HCT116 (cell line): ENCODE data around the gene MAP3K2. TPM values are rescaled to one million over a fixed set of nuclear protein-coding genes. Genes with fewer than 3 reads are reported as not detected.
A peak's percentile ranks its signal among the peaks of the same experiment; 100 is the strongest.

ENCODE experiments used
- ATAC-seq: fragments of 200-7000 bp; cut with Tn5 transposase; 2 replicates; pipeline ENCODE4 v1.9.1; 2020; ENCODE audit warnings: mild to moderate bottlenecking, moderate library complexity
- BruUV-seq: library from RNA; stranded (reverse); fragments of 400-500 nt; replicated peaks from 2 replicates; lab custom pipeline; 2021; lab: Mats Ljungman, UMichigan
- CTCF ChIA-PET: fragments of 300-600 bp; sonication (Branson Sonifier 250); formaldehyde crosslinking; loops from one replicate; lab custom pipeline; 2021; ENCODE audit warnings: antibody characterized with exemption; lab: Charles Lee
- POLR2A ChIA-PET: fragments of 300-600, 350-600 bp; sonication (Branson Sonifier 250); formaldehyde crosslinking; loops from one replicate; lab custom pipeline; 2021; ENCODE audit warnings: antibody characterized with exemption; lab: Charles Lee
- RAD21 ChIA-PET, 2 experiments: fragments of 300-600 bp; sonication (Branson Sonifier 250); formaldehyde crosslinking; loops; one replicate each; lab custom pipeline; 2023; ENCODE audit warnings: low total read pairs in 2 of 2; ENCODE audit not compliant: uncharacterized antibody in 2 of 2, unreplicated experiment in 2 of 2, low non-redundant PET in 1 of 2; lab: Charles Lee
- DNase-seq: peaks from one replicate; pipeline ENCODE4 v3.0.0-alpha.2; 2010; ENCODE audit warnings: low read depth, low spot score
- H2AFZ ChIP-seq: fragments of 200-600 bp; shearing (Covaris generic), sonication (generic); 2 replicates; pipeline ENCODE4 v1.6.1; 2017; ENCODE audit warnings: low read depth, mixed run types, mixed read lengths, antibody characterized with exemption, low read length; ENCODE audit not compliant: poor library complexity, severe bottlenecking
- H3K27ac ChIP-seq: 2 replicates; pipeline ENCODE4 v1.5.1; 2012; ENCODE audit warnings: low read depth, low read length
- H3K27me3 ChIP-seq: fragments of 200-600 bp; sonication (generic); 2 replicates; pipeline ENCODE4 v1.6.1; 2016; ENCODE audit warnings: mixed run types, low read length, mixed read lengths; ENCODE audit not compliant: insufficient read depth
- H3K36me3 ChIP-seq, 2 experiments: fragments of 200-500 bp in 1 of 2; fragments of 200-600 bp in 1 of 2; sonication (Bioruptor generic) in 1 of 2; sonication (generic) in 1 of 2; 2 replicates each; pipeline versions ENCODE4 v1.5.1 to v1.6.1; 2014 to 2016; ENCODE audit warnings: low read length in 2 of 2, inconsistent platforms in 1 of 2, mixed read lengths in 1 of 2, mixed run types in 1 of 2; ENCODE audit not compliant: insufficient read depth in 2 of 2, control insufficient read depth in 1 of 2
- H3K4me1 ChIP-seq, 2 experiments: fragments of 200-600 bp in 1 of 2; sonication (generic) in 1 of 2; 2 replicates each; pipeline versions ENCODE4 v1.5.1 to v1.6.1; 2012 to 2017; ENCODE audit warnings: low read length in 2 of 2, inconsistent platforms in 1 of 2, mild to moderate bottlenecking in 1 of 2, mixed read lengths in 1 of 2, mixed run types in 1 of 2, moderate library complexity in 1 of 2; ENCODE audit not compliant: insufficient read depth in 2 of 2, control insufficient read depth in 1 of 2
- H3K4me2 ChIP-seq: fragments of 200-600 bp; sonication (generic); 2 replicates; pipeline ENCODE4 v1.6.1; 2017; ENCODE audit warnings: mixed run types, low read length, mixed read lengths
- H3K4me3 ChIP-seq, 2 experiments: fragments of 200-600 bp in 1 of 2; sonication (generic) in 1 of 2; replicated peaks in 1 of 2; 2 replicates each; pipeline ENCODE4 v1.5.1; 2011 to 2016; ENCODE audit warnings: low read length in 2 of 2, control low read depth in 1 of 2, low read depth in 1 of 2, mild to moderate bottlenecking in 1 of 2, mixed read lengths in 1 of 2, mixed run types in 1 of 2
- H3K79me2 ChIP-seq: fragments of 200-600 bp; sonication (generic); 2 replicates; pipeline ENCODE4 v1.6.1; 2017; ENCODE audit warnings: mild to moderate bottlenecking, mixed run types, low read length, moderate library complexity, mixed read lengths; ENCODE audit not compliant: insufficient read depth
- H3K9ac ChIP-seq: fragments of 200-600 bp; sonication (generic); 2 replicates; pipeline ENCODE4 v1.6.1; 2016; ENCODE audit warnings: low read length, mixed read lengths
- H3K9me2 ChIP-seq: fragments of 200-600 bp; sonication (generic), shearing (Covaris generic); 2 replicates; pipeline ENCODE4 v1.6.1; 2017; ENCODE audit warnings: mixed run types, mild to moderate bottlenecking, moderate library complexity; ENCODE audit not compliant: insufficient read depth
- H3K9me3 ChIP-seq, 2 experiments: fragments of 200-500 bp in 1 of 2; fragments of 200-600 bp in 1 of 2; sonication (Bioruptor generic) in 1 of 2; sonication (generic) in 1 of 2; 2 replicates each; pipeline ENCODE4 v1.6.1; 2014 to 2017; ENCODE audit warnings: low read length in 2 of 2, mixed read lengths in 2 of 2, inconsistent platforms in 1 of 2, low read depth in 1 of 2, mild to moderate bottlenecking in 1 of 2, mixed run types in 1 of 2, moderate library complexity in 1 of 2; ENCODE audit not compliant: control insufficient read depth in 1 of 2, insufficient read depth in 1 of 2
- H4K20me1 ChIP-seq: fragments of 200-600 bp; sonication (generic), shearing (Covaris generic); 2 replicates; pipeline ENCODE4 v1.6.1; 2017; ENCODE audit warnings: mixed run types, mild to moderate bottlenecking, moderate library complexity; ENCODE audit not compliant: insufficient read depth
- CBX3 ChIP-seq: IDR thresholded peaks from 2 replicates; pipeline ENCODE4 v1.6.1; 2012; ENCODE audit warnings: low read depth
- CEBPB ChIP-seq: IDR thresholded peaks from 2 replicates; pipeline ENCODE4 v1.6.1; 2012; ENCODE audit warnings: low read depth
- EGR1 ChIP-seq: IDR thresholded peaks from 2 replicates; pipeline ENCODE4 v1.6.1; 2012; ENCODE audit warnings: low read depth
- ELF1 ChIP-seq: IDR thresholded peaks from 2 replicates; pipeline ENCODE4 v1.6.1; 2012; ENCODE audit warnings: low read depth, borderline replicate concordance
- EZH2 ChIP-seq: fragments of 200-600 bp; sonication (generic); IDR thresholded peaks from 2 replicates; pipeline ENCODE4 v1.6.1; 2017; ENCODE audit warnings: antibody characterized with exemption, mixed run types
- EZH2phosphoT487 ChIP-seq: fragments of 200-600 bp; IDR thresholded peaks from 2 replicates; pipeline ENCODE4 v1.6.1; 2018; ENCODE audit warnings: antibody characterized with exemption, borderline replicate concordance
- FOSL1 ChIP-seq: IDR thresholded peaks from 2 replicates; pipeline ENCODE4 v1.6.1; 2012; ENCODE audit warnings: low read depth
- POLR2A ChIP-seq: IDR thresholded peaks from 2 replicates; pipeline ENCODE4 v1.7.0; 2011; ENCODE audit warnings: borderline replicate concordance; ENCODE audit not compliant: insufficient read depth, insufficient read length; ENCODE audit errors: extremely low read depth
- POLR2AphosphoS5 ChIP-seq: IDR thresholded peaks from 2 replicates; pipeline ENCODE4 v1.6.1; 2011; ENCODE audit warnings: mild to moderate bottlenecking, low read depth, low read length, moderate library complexity
- RAD21 ChIP-seq: IDR thresholded peaks from 2 replicates; pipeline ENCODE4 v1.6.1; 2012; ENCODE audit warnings: low read depth, mild to moderate bottlenecking
- SP1 ChIP-seq: IDR thresholded peaks from 2 replicates; pipeline ENCODE4 v1.6.1; 2012; ENCODE audit warnings: low read depth
- ZFX ChIP-seq: fragments of 450-650 bp; IDR thresholded peaks from 2 replicates; pipeline ENCODE4 v1.6.1; 2017
- ZNF274 ChIP-seq: fragments of 200-500 bp; sonication (Bioruptor generic); IDR thresholded peaks from 2 replicates; pipeline ENCODE4 v1.6.1; 2014; ENCODE audit warnings: mild to moderate bottlenecking, low read depth, low read length, inconsistent platforms
- intact Hi-C: fragments of 100-400 bp; cut with micrococcal nuclease; formaldehyde crosslinking; loops from 2 replicates; pipeline ENCODE4 v1.10.0; 2022
- total RNA-seq: library from RNA; stranded (reverse); gene quantifications from one replicate; pipeline ENCODE4 v1.2.1, GENCODE V29; 2021; ENCODE audit not compliant: unreplicated experiment
- TF ChIP-seq, protein P1 (sequence below): IDR thresholded peaks from 2 replicates; pipeline ENCODE4 v1.6.1; 2012; ENCODE audit warnings: low read depth
- TF ChIP-seq, protein P2 (sequence below): IDR thresholded peaks from 2 replicates; pipeline ENCODE4 v1.6.1; 2012
- TF ChIP-seq, protein P3 (sequence below): IDR thresholded peaks from 2 replicates; pipeline ENCODE4 v1.6.1; 2011; ENCODE audit warnings: mild to moderate bottlenecking, low read length, moderate library complexity; ENCODE audit not compliant: insufficient replicate concordance; ENCODE audit errors: extremely low read depth

Gene MAP3K2
- total RNA-seq, 1 experiment from 2014 or later = 44.5 TPM

DNA sequence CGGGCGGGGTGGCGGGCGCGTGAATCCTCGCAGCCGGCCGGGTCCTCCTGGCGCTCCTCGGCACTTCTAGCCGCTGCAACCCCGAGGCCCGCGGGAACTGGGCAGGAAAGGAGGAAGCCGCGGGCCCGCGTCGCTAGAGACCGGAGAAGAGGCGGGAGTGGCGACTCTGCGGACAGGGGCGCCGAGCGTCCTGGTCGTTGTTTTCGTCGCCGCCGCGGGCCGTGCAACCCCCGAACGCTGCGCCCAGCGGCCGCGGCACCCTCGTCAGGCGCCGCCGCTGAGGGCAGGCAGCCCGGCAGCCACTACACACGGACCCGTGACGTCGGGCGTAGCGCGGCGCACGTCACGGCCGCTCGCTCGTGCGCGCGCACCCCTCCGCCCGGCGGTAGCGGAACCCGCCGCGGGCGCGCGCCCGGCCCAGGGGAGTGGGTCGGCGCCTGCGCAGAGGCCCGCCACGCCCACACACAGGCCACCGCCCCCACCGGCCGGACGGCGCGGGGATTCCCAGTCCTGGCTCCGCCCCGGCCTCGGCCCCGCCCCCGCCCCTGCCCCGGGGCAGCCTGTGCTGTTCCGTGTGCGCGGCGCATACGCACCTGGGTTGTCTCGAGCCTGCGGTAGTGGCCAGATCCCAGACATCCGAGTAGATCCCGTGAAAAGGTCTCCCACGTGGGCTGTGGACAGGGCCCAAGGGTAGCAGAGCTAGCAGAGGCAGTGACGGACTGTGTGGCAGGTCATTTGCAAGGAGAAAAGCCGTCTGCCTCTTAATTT is at the start of gene MAP3K2 (continued):
- TF ChIP-seq, protein P1, sequence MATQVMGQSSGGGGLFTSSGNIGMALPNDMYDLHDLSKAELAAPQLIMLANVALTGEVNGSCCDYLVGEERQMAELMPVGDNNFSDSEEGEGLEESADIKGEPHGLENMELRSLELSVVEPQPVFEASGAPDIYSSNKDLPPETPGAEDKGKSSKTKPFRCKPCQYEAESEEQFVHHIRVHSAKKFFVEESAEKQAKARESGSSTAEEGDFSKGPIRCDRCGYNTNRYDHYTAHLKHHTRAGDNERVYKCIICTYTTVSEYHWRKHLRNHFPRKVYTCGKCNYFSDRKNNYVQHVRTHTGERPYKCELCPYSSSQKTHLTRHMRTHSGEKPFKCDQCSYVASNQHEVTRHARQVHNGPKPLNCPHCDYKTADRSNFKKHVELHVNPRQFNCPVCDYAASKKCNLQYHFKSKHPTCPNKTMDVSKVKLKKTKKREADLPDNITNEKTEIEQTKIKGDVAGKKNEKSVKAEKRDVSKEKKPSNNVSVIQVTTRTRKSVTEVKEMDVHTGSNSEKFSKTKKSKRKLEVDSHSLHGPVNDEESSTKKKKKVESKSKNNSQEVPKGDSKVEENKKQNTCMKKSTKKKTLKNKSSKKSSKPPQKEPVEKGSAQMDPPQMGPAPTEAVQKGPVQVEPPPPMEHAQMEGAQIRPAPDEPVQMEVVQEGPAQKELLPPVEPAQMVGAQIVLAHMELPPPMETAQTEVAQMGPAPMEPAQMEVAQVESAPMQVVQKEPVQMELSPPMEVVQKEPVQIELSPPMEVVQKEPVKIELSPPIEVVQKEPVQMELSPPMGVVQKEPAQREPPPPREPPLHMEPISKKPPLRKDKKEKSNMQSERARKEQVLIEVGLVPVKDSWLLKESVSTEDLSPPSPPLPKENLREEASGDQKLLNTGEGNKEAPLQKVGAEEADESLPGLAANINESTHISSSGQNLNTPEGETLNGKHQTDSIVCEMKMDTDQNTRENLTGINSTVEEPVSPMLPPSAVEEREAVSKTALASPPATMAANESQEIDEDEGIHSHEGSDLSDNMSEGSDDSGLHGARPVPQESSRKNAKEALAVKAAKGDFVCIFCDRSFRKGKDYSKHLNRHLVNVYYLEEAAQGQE = no peak
- TF ChIP-seq CEBPB (no peak), CBX3 (no peak), FOSL1 (no peak), EZH2phosphoT487 (no peak), ZNF274 (no peak), EZH2 (no peak), POLR2AphosphoS5 (peak; percentile 87), ZFX (peak; percentile 96)
- TF ChIP-seq, protein P2, sequence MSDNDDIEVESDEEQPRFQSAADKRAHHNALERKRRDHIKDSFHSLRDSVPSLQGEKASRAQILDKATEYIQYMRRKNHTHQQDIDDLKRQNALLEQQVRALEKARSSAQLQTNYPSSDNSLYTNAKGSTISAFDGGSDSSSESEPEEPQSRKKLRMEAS = peak; percentile 67
- TF ChIP-seq, all 23 proteins: peak for 8

DNA sequence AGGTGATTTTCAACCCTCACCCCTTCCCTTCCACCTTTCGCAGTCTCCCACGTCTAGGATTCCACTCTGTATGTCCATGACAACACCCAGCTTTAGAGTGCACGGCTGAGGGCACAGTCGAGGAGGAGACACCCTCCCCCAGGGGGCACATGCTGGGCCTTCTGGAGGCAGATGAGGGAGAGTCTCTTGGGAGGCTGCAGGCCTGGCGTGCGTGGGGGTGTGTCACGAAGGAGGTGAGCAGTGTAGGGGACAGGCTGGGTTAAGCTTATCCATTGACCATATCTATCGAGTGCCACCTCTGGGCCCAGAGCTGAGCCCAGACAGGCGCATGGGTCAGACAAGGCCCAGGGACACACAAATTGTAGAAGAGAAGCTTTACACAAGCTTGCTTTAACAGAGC is 49.3 kb upstream of the MAP3K2 start:
- BruUV-seq = no TSS peak
- H4K20me1 ChIP-seq = no peaks in the 10 kb centered on the region
- ATAC-seq (no peak), DNase-seq (no peak)
- intact Hi-C loops = no loop called here
- H3K27ac ChIP-seq = no peak overlapping the region
- RAD21 ChIA-PET = no interaction called here
- no peak overlapping the region for H3K4me2 ChIP-seq
- no peaks in the 10 kb centered on the region for H3K9me3 ChIP-seq
- H3K9ac ChIP-seq = no peak overlapping the region
- no peak overlapping the region for H3K4me3 ChIP-seq
- H3K27me3 ChIP-seq = no peaks in the 10 kb centered on the region
- POLR2A ChIA-PET = no interaction called here
- CTCF ChIA-PET = no interaction called here
- no peaks in the 10 kb centered on the region for H3K4me1 ChIP-seq
- no peak overlapping the region for H2AFZ ChIP-seq
- no peaks in the 10 kb centered on the region for H3K9me2 ChIP-seq
- H3K36me3 ChIP-seq = no peaks in the 10 kb centered on the region
- H3K79me2 ChIP-seq = no peaks in the 10 kb centered on the region
- TF ChIP-seq, protein P3, sequence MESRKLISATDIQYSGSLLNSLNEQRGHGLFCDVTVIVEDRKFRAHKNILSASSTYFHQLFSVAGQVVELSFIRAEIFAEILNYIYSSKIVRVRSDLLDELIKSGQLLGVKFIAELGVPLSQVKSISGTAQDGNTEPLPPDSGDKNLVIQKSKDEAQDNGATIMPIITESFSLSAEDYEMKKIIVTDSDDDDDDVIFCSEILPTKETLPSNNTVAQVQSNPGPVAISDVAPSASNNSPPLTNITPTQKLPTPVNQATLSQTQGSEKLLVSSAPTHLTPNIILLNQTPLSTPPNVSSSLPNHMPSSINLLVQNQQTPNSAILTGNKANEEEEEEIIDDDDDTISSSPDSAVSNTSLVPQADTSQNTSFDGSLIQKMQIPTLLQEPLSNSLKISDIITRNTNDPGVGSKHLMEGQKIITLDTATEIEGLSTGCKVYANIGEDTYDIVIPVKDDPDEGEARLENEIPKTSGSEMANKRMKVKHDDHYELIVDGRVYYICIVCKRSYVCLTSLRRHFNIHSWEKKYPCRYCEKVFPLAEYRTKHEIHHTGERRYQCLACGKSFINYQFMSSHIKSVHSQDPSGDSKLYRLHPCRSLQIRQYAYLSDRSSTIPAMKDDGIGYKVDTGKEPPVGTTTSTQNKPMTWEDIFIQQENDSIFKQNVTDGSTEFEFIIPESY = no peak
- TF ChIP-seq, protein P1 = no peak
- TF ChIP-seq RAD21 (no peak), CBX3 (no peak), POLR2A (no peak), SP1 (no peak), EGR1 (no peak), FOSL1 (no peak), ELF1 (no peak)
